Hypothalamus (tissue), 51 donors: Measurements from ENCODE around the gene ZNF318.
A peak's percentile ranks its signal among the peaks of the same experiment; 100 is the strongest.
"Not testable (repeated sequence)": the region's sequence is repeated elsewhere in the genome, so short reads cannot be mapped to it uniquely, and the experiment has no call there.

Source experiments
- DNase-seq, 51 donors: peaks; one replicate each; lab custom pipeline; 2025; lab: John Stamatoyannopoulos, UW

The ZNF318 gene

DNA sequence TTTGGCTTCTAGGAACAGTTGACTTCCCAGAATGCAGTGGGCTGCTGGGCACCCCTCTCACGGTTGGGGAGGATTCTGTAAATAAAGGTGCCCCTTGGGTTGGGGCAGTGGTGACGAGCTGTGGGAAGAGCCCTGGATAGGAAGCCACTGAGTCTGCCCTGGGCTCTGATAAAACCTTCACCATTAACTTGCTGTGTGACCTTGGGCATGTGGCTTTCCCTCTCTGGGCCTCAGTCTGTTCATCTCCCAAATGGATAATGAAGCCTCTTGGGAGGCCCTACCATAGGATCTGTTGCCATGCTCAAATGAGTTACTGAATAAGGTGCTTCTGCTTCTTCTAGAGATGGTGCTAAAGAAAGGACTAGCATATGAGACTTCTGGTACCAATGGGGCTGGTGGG lies 64.6 kb downstream of the ZNF318 start:
- DNase-seq, result no peak

DNA sequence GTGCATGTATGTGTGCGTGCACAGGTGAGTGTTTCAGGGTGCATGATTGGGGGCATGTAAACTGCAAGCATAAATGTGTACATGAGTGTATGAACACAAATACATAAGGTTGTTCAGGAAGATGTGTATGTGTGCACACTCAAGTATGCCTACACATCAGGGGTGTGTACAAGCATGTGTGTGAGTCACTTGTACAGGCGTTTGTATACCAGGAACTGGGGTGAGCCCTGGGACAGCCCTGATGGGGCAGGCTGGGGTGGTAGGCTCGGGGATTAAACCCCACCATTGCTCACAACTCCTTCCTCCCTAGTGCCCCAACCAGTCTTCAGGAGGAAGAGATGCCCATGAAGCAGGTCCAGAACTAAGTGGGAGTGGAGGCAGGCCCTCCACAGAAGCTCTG lies 65.1 kb downstream of the ZNF318 start:
- no peak for DNase-seq

DNA sequence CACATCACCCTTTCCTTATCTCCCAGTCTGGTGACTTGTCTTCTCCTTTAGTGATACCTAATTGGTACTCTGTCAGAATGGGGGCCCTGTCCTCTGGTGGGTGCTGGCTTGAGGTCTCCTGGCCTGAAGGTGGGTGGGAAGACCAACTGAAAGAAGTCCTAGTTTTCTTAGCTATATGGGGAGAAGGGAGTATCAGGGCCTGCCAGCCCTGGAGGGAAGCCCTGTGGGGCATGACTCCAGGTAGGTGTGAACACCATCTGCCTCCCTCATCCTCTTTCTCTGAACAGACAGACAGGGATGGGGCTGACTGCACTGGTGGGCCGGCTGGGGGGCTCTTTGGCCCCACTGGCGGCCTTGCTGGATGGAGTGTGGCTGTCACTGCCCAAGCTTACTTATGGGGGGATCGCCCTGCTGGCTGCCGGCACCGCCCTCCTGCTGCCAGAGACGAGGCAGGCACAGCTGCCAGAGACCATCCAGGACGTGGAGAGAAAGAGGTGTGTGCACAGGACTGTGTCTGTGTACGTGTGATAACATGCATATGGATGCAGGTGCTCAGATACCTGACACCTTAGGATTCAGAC lies 65.6 kb downstream of the ZNF318 start:
- DNase-seq, result no peak

DNA sequence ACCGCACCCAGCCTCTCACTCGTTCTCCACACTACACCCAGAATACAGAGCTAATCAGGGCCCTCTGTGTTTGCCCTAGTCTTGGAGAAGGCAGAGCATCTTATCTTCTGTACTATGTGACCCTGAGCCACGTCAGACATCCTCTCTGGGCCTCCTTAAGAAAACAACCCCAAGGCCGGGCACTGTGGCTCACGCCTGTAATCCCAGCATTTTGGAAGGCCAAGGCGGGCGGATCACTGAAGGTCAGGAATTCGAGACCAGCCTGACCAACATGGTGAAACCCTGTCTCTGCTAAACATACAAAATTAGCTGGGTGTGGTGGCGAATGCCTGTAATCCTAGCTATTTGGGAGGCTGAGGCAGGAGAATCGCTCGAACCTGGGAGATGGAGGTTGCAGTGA lies 66.4 kb downstream of the ZNF318 start:
- DNase-seq, result not testable (repeated sequence)

DNA sequence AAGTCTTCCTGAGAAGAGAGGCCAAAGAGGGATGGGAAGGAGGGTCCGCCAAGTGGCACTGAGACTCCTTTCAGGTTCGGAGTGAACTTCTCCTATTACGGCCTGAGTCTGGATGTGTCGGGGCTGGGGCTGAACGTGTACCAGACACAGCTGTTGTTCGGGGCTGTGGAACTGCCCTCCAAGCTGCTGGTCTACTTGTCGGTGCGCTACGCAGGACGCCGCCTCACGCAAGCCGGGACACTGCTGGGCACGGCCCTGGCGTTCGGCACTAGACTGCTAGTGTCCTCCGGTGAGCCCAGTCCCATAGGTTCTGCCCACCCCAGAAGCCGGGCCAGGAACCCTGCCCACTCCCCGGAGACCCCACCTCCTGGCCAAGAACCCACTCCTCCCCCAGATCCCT lies 67.3 kb downstream of the ZNF318 start:
- no peak for DNase-seq

DNA sequence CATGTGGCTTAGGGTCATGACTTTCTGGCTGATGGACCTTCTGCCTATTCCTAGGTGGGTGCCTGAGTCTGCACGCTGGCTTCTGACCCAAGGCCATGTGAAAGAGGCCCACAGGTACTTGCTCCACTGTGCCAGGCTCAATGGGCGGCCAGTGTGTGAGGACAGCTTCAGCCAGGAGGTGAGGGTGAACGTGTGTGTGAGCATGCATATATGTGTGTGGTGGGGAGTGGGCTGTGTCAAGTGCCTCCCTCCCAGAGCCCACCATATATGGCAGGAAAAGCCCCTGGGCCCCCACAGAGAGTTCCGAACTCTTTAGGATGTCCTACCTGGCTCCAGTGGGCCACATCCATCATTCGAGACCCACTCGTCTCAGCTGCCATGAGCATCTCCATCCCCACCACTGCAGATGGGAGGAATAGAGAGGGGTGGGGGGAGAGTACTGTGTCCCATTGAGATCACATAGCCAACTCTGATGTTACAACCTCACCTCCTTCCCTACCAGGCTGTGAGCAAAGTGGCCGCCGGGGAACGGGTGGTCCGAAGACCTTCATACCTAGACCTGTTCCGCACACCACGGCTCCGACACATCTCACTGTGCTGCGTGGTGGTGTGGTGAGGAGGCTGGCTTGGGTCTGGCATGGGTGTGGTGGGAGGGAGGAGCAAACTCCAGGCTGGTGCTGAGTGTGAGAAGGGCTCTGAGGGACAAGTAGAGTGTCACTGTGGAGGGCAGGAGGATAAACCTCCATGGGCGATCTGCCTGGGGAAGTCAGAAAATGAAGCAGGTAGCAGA lies 68.2 kb downstream of the ZNF318 start:
- no peak for DNase-seq

DNA sequence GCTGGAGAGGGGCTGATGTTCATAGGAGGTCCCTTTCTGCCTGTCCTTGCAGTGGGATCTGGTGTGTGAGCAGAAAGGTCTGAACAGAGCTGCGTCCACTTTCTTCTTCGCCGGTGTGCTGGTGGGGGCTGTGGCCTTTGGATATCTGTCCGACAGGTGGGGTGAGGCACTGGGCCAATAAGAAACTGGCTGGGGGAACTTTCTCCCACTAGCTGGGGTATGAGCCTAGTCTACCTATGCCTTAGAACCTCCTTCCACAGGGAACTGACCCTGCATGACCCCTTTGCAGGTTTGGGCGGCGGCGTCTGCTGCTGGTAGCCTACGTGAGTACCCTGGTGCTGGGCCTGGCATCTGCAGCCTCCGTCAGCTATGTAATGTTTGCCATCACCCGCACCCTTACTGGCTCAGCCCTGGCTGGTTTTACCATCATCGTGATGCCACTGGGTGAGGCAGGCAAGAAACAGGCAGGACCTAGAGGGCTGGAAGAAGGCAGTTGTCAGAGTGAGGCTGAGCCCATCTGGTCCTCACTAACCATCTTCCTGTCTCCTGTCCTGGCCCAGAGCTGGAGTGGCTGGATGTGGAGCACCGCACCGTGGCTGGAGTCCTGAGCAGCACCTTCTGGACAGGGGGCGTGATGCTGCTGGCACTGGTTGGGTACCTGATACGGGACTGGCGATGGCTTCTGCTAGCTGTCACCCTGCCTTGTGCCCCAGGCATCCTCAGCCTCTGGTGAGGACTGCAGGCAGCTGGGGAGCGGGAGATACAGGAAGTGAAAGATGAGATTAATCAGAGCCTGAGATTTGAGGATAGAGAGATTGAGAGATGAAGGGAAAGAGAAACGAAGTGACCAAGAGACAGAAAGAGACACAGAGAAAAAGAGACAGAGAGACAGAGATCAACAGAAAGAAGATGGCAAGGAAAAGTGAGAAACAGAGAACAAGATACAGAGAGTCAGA lies 69.8 kb downstream of the ZNF318 start:
- no peak for DNase-seq

DNA sequence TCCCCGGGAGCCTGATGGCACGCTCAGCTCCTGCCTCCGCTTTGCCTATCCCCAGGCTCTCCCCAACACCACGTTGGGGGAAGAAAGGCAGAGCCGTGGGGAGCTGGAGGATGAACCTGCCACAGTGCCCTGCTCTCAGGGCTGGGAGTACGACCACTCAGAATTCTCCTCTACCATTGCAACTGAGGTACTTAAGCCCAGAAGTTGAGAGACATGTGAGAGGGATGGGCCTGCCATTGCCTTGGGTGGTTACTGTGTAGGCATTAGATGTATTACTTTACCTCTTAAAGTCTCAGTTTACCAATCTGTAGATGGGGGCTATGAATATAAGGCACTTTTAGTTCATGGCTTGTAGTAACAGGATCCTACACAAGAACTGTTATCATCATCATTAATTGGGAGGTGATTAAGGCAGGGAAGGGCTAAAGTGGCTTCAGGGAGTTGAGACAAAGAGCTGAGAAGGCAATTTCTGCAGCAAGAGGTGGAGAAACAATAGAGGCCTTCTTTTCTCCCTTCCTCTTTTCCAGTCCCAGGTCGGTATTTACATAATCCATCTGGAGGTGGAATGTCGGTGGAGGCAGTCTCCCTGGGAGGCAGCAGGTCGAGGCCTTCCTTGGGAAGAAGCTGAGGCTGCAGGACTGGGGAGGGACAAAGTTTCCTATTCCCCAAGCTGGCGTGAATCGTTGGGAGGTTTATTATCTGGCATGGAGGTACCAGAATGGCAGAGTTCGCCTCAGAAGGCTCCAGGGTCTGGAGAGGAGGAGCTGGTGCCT lies 70.7 kb downstream of the ZNF318 start:
- no peak for DNase-seq

DNA sequence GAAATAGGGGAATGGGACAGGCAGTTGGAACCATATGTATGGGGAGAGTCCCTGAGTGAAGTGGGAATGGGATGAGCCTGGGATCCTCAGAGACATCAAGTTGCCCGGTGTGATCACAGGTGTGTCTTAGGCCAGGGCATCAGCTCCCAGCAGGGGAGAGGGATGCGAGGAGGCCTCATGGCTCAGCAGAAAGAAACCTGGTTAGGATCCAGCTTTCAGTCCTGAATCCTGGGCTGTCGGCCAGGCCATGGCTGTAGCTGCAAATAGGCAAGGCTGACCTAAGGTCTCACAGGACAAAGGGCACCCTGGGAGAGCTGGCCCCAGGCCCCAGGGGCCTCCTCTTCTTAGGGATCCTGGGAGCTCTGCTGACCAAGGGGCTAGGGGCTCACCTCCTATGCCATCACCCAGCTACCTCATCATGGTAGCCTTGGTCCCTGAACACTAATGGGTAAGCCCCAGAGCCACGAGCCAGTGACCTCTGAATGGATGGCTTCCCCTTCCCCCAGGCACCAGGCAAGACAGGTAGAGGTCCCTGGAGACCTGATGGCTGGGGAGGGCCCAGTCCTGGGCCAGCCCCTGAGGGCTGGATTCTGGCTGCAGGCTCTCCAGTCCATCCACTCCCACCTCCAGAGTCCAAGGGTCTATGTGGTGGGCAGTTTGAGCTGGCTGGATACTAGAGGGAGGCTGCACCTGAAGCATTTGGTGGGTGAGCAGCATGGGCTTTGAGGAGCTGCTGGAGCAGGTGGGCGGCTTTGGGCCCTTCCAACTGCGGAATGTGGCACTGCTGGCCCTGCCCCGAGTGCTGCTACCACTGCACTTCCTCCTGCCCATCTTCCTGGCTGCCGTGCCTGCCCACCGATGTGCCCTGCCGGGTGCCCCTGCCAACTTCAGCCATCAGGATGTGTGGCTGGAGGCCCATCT lies 71.5 kb downstream of the ZNF318 start, which contains the start of gene SLC22A7:
Gene SLC22A7, plus strand, starts transcription at position 617 of the 921 bp plus-strand sequence. Its CDS starts 99 bp downstream, at position 716.
- peak in 7 of 51 donors; percentile 9 to 36 (median 18) for DNase-seq

DNA sequence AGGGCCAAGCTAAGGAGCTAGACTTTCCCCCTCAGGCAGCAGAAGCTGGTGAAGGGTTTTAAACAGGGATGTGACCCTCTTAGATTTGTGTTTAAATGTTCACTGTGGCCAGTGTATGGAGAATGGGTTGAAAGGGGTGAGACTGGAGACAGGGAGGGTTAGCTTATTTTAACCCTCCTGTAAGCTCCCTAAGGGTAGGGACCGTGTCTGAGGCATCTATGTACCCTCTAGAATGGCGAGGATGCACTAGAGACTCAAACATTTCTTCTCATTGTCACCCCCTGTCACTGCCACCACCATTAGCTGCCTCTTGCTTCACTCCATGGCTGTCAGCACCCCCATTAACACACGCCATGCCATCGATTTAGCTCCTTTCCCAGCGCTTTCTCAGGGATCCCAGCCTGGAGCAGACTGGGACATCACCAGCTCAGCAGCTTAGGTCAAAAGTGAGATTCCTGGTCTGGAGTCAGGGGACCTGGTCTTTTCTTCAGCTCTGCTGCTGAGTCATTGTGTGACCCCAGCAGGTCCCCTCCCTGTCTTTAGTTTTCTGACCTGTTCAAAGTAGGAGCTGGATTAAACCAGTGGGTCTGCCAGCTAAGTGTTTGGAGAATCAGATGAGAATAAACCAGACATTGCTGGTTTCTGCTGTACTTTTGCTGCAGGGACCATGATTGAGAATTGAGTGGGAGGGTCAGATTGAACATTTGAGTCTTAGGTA lies 72.5 kb downstream of the ZNF318 start:
- DNase-seq, result no peak

DNA sequence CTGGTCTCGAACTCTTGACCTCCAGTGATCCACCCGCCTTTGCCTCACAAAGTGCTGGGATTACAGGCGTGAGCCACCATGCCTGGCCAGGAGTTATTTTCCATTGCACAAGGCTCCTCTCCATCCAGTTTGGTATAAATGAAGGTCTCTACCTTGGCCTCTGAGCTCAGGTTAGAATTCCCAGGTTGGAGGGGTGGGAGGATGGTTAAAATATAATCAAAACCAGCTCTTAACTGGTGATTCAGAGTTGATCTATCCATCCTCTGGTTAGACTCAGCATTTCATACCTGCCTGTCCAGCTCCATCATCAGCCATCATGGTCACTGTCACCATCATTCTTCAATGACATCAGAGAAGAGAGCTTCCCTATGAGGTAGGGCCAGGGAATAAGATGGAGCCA lies 74.0 kb downstream of the ZNF318 start:
- no peak for DNase-seq

DNA sequence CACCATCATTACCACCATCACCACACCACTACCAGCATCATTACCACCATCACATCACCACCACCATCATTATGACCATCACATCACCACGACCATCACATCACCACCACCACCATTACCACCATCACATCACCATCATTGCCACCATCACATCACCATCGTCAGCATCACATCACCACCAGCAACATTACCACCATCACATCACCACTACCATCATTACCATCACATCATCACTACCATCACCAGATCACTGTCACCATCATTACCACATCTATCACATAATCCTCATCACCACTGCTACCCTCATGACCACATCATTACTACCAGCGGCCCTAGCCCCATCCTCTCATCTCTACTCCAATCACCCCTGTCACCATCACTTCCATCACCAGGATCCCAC lies 74.9 kb downstream of the ZNF318 start:
- DNase-seq, result no peak

DNA sequence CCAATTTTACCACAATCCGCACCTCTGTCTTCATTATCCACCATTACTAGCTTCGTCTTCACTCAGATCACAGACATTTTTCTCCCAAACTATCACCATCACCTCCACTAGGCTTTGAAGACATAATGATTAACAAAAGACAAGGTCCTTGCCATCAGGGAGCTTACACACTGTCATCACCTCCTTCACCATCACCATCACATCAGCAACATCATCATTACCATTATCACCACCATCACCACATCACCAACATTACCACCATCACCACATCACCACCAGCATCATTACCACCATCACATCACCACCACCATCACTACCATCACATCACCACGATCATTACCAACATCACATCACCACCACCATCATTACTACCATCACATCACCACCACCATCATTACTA lies 75.7 kb downstream of the ZNF318 start:
- DNase-seq, result no peak

DNA sequence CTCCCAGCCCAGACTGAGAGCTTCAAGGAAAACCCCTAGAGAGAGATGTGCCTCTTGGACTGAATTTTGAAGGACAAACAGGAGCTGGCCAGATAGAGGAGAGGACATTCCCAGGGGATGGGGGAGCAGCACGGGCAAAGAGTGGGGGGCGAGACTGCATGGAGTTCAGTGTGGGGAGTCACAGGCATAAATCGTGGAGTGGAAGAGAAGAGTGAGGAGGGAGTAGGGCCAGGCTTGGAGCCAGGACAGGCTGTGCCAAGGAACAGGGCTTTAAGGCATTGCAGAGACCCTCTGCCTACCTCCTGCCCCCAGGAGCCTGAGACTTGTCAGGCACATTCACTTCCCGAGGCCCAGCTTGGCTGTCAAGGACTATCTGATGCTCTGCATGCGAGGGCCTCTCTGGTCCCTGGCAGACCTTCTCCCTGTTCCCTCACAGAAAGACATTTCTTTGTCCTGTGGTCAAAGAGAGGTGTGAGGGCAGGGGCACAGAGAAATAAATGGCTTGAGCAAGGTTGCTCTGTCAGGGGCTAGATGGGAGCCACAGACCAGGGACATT lies 76.6 kb downstream of the ZNF318 start:
- no peak for DNase-seq

DNA sequence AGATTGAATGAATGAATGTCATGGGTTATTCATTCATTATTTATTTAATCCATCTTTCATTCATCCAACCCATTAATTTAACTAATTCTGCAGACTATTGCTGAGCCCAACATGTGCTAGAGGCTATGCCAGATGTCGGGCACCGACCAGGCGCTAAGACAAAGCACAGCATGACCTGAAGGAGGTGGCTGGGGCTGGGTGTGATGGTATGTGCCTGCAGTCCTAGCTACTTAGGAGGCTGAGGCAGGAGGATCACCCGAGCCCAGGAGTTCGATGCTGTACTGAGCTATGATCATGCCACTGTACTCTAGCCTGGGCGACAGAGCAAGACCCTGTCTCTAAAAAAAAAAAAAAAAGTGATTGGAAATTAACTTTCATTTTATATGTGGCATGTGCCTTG lies 77.1 kb downstream of the ZNF318 start:
- DNase-seq, result no peak

DNA sequence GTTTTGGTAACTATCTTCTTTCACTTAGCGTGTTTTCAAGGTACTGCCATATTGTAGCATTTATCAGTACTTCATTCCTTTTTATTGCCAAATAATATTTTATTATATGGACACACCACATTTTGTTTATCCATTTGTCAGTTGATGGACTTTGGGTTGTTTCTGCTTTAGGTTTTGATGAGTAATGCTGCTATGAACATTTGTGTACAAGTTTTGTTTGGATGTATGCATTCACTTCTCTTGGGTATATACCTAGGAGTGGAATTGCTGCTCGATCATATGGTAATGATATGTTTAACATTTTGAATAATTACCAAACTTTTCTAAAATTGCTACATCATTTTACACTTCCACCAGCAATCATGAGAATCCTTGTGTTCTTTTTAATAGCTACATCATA lies 77.7 kb downstream of the ZNF318 start:
- DNase-seq, result no peak

DNA sequence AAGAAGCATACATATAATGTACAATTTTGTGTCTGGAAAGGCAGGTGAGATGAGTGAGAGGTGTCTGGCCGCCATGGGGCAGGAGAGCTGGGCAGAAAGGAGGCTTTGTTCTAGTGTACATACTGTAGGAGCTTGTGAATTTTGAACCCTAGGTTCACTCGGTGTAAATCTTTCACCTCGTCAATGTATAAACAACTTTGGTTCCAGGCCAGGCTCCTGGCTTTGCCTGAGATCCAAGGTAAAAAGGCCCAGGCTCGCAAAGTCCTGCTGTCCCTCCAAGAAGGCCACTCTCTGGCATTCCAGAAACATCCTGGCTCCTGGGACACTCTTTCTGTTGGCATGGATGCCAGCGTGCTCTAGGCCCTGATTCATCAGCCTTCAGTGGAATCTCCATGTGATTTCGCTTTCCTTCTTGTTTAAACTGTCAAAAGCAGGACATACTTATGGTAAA lies 78.5 kb downstream of the ZNF318 start:
- DNase-seq, result peak in 1 of 51 donors; percentile 12

DNA sequence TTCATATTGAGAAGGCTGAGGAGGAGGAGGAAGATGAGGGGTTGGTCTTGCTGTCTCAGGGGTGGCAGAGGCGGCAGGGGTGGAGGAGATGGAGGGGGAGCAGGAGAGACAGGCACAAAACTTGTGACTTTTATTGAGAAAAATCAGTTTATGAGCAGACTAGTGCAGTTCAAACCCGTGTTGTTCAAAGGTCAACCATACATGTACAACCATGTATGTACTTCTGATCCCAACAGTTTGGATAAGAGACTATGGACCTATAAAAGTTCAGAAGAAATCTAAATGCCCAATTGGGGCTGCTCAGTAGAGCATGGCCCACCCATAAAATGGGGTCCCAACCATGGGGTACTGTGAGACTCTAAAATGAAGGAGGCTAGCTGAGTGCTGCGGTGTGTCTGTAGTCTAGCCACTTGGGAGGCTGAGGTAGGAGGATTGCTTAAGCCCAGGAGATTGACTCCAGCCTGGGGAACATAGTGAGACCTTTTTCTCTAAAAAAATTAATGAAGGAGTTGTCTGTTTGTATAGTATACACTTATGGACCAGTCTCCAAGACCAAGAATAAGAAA lies 79.0 kb downstream of the ZNF318 start:
- no peak for DNase-seq
